ENCODE measurements around the gene MRPL49.

- TF ChIP-seq CTCF (IDR thresholded peaks at IDR 0.05) (no peak), POLR2AphosphoS5 (IDR thresholded peaks at IDR 0.05) (no peak), POLR2A (IDR thresholded peaks at IDR 0.05) (no peak)
Observed at GRCh38 chr11:65115361-65116082, 6.6 kb upstream of the MRPL49 start.
